Activated T-helper 9 cell treated with anti-CD3 and anti-CD28 coated beads, Interleukin-2, amount 50 U/mL, for 16 hours (primary cell): Measurements from ENCODE around the gene C1QTNF1.

Source experiments
- DNase-seq: peaks from one replicate; pipeline ENCODE4 v3.0.0-alpha.2; 2020; ENCODE audit warnings: low read depth

C1QTNF1 gene, protein sequence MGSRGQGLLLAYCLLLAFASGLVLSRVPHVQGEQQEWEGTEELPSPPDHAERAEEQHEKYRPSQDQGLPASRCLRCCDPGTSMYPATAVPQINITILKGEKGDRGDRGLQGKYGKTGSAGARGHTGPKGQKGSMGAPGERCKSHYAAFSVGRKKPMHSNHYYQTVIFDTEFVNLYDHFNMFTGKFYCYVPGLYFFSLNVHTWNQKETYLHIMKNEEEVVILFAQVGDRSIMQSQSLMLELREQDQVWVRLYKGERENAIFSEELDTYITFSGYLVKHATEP

DNA sequence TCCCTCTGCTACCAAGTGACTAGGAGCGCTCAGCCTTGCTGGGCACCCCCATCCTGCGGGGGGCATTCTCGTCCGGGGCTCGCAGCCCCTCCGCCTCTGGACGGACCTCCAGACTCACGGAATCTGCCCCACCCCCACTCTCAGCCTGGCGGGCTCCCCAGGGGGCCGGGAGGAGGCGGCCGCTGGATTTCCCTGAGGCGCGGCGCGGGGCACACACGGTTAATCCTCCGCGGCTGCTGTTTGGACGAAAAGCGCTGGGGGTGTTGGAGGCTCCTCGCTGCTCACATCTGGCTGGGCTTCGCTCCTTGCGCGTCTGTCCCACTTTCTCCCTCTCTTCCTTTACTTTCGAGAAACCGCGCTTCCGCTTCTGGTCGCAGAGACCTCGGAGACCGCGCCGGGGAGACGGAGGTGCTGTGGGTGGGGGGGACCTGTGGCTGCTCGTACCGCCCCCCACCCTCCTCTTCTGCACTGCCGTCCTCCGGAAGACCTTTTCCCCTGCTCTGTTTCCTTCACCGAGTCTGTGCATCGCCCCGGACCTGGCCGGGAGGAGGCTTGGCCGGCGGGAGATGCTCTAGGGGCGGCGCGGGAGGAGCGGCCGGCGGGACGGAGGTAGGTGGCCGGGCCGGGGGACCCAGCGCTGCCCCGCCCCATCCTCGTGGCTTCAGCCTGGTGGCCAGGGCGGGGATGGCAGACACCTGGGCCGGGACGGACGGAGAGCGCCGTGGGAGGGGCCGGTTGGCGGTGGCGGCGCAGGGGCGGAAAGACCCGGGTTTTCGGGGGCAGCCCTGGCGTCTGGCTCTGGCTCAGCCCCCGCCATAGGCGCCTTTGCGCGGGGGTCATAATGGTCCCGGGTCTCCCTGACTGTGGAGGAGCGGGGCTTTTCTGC lies at the start of gene C1QTNF1:
TSS of gene C1QTNF1 (plus strand) at position 284 of the 886 bp plus-strand sequence. CDS start 19,800 bp downstream, outside the sequence.
- no peak for DNase-seq

DNA sequence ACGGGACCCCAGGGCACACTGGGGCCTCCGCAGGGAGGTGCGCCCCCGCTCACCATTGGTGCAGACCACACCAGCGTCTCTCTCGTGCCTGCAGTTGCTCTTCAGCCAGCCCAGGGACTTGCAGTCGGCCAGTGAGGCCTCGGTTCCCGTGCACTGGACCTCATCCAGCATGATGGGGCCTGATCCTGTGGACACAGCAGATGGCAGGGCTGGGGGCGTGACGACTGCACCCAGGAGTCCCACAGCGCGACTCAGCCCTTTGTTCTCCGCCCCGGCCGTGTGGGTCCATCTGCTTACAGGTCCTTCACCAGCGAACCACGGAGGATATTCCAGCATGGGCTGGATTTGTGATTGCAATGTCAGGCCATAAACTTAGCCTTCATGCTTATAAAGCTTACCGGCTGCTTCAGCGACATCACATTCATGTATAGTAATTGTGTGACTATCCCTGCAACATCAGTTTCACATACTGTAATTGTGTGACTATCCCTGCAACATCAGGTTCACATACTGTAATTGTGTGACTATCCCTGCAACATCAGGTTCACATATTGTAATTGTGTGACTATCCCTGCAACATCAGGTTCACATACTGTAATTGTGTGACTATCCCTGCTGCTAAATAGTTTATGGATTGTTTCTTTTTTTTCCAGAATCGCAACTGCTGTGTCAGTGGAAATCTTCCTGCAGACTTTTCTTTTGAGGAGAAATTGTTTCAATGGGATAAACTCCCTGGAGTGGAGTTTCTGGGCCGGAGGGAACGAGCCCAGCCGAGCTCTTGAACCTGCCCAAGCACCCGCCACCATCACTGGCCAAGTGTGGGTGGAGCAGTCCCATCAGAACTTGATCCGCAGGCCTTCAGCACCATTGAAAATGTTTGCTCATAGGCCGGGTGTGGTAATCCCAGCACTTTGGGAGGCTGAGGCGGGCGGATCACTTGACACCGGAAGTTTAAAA lies 49.1 kb upstream of the C1QTNF1 start:
- DNase-seq, result no peak

DNA sequence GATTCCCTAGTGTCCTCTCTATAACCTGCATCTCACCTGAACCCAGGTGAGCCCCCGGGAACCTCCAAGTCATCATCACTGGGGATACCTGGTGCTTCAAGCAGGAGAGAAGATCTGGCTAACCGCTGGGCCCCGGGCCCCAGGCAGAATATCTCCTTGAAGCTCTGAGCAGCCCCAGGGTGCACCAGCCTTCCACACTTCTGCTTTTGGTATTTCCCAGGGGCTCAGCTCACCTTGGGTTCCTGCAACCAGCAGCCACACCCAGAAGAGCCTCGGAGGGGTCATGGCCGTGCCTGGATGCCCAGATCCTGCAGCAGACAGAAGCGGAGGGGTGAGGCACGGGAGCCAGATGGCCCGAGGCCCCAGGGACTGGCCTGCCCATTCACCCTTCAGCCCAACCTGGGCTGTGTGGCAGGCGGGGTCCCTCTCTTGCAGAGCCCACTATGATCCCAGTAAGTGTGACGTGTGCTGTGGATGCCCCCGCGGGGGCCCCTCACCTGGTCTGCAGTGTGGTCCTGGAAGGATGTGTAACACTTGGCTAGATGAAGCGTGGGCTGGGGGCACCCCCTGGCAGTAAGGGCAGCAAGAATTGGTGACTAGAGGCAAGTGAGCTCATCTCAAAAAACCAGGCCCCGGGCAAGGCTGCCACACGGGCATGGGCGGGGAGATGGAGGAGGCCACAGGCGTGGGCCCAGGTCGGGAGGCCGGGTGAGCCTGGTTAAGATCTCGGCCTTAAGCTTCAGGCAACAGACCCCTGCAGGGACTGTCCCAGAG lies 46.9 kb upstream of the C1QTNF1 start:
- no peak for DNase-seq

DNA sequence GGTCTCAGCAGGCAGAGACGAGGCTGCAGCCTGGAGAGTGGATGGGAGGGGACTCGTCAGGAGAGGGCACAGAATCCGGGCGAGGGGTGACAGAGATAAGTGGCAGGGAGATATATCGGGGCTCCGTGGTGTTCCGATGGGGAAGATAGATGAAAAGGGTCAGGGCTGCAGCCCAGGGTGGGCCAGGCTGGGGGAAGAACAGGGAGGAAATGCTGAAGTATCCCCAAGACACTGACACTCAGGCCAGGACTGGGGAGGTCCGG lies 46.4 kb upstream of the C1QTNF1 start:
- no peak for DNase-seq

DNA sequence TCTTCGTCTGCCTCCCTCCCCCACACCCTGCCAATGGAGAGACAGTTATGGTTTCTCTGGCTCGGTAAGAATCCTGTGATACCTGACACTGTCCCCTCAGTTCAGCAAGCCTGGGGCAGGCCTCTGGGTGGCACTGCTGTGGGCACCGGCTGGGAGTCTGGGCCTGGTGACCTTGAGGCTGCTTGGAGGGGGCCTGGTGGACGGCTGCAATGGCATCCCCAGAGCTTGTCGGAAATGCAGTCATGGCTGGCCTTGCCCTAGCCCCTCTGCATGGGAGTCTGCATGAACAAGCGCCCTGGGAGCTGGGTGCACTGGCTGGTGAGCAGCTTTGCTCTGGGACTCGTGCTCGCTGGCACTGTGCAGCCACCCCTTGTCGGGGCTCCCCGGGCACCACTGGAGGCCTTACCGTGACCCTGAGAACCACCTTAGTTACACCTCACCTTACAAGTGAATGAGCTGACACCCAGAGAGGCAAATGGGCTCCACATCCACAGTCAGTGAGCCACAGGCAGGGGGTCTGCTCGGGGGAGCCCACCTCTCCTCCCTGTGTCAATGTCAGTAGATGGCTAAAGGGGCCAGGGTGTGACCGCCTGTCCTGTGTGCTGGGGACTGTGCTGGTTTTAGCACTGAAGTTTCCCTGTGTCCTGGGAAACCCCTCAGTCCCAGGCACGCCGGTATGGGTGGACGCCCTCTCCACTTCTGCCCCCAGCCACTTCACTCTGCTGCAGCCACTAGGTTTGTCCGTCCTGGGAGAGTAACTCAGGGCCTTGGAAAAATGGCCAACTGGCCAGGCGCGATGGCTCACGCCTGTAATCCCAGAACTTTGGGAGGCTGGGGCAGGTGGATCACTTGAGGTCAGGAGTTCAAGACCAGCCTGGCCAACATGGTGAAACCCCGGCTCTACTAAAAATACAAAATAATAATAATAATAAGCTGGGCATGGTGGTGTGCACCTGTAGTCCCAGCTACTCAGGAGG lies 45.7 kb upstream of the C1QTNF1 start:
- no peak for DNase-seq

DNA sequence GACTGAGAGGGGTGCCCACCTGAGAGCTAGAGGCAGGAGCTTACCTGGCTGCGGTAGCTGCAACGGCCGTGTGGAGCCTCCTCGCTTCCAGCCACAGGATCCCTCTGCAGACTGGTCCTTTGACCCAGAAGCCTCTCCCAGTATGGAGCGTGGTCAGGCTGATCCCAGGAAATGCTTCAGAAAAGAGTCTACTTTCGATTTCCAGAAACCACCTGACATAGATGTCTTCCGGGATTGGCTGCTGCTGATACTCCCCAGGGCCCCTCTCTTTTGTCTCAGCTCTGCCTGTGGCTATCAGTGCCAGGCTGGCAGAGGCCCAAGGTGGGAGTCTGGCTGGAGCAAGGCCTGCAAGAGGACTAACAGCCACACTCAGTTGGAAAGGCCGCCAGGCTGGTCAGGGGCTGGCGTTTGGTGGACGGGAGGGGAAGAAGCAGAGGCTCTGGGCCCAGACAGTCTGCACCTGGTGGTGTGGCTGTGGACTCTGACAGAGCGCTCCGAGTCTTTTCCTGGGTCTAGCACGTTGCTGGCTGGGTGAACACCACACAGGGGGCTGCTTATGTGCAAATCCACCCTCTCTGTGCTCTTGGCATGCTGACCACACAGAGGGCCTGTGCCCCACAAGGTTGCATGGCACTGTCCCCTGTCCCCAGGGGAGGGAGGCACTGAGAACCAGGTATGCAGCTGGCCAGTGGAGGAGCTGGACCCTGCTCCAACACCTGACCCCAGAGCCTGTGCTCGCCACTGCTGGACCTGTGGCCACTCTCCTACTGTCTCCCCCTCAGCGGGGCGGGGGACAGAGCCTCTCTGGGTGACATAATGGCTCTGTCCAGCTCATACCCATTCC lies 44.0 kb upstream of the C1QTNF1 start, which contains the start of gene LGALS3BP:
TSS of gene LGALS3BP (minus strand) at position 144 of the 844 bp plus-strand sequence. CDS start 2,732 bp downstream, outside the sequence.
- DNase-seq, result no peak

DNA sequence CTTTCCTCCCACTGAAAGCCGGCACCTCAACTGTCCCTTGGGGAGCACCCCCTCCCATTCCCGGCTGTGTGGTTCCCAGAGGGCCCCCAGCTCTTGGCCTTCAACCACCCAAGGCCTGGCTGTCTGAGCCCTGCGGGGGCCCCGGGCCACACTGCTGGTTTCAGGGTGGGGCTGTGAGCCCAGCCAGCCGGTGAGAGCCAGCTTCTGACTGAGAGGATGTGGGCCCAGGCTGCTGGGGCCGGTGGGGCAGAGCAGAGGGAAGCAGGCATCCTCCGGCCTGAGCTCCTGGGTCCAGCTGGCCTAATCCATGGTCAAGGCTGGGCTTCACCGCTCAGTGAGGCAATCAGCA lies 43.4 kb upstream of the C1QTNF1 start:
- DNase-seq, result no peak

DNA sequence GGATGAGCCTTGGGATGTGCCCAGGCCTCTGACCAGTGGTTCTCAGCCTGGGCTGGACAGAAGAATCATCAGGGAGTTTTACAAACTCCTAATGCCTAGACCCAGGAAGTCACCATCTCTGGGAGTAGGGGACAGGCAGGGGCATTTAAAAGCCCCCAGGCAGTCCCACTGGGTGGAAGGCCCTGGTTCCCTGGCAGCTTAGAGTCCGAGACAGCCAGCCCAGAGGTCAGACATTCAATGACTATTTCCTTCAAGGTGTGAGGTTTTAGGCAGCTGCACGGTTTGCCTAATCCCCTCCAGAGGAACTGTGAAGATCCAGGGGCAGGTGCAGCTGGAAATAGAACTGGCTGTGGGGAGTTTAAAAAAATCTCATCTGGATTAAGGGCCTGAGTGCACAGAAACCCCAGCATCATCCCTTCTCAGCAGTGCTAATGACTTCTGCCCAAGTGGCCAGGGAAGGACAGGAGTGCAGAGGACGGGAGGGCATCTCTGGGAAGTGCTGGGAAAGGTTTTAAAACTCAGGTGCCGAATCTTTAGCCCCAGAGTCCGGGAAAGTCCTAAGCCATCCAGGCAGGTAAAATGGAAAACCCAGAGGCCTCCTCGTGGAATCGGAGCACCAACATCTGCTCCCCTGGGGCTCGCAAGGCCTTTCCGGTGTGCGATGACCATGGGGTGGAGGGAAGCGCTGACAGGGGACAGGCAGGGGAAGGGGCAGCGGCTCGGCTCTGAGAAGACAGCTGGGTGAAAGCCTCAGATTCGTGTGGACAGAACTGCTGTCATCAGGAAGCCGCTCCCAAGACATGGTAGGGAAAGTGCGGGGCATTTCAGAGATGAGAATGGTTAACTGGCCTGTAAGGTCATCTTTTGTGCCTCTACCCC lies 42.7 kb upstream of the C1QTNF1 start:
- DNase-seq, result no peak

DNA sequence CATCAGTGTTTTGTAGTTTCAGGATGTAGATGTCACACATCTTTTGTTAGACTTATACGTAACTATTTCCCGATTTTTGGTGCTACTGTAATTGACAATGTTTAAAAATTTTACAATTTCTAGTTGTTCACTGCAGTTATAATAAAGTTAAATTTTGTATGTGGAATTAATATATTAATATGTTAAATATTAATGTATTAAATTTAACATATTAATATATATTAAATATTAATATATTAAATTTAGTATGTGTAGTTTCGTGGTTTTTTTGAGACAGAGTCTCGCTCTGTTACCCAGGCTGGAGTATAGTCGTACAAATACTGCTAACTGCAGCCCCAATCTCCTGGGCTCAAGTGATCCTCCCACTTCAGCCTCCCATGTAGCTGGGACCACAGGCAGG lies 38.6 kb upstream of the C1QTNF1 start:
- DNase-seq, result no peak

DNA sequence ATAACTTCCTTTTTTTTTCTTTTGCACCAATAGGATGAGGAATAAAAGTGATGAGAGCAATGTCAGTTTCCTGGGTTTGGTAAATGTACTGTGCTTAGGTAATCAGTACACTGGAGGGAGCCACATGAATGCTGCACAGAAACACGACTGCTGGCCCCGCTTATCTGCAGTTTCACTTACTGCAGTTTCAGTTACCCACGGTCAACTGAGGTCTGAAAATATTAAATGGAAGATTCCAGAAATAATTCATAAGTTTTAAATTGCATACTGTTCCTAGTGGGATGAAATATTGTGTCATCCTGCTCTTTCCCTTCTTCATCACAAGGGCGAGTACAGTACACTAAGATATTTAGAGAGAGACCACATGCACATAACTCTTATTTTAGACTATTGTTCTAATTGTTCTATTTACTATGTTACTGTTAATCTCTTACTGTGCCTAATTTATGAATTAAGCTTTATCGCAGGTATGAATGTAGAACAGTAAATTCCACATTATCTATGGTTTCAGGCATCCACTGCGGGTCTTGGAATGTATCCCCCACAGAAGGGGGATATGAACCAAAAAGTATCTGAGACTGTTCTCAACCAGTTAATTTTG lies 37.8 kb upstream of the C1QTNF1 start:
- no peak for DNase-seq

DNA sequence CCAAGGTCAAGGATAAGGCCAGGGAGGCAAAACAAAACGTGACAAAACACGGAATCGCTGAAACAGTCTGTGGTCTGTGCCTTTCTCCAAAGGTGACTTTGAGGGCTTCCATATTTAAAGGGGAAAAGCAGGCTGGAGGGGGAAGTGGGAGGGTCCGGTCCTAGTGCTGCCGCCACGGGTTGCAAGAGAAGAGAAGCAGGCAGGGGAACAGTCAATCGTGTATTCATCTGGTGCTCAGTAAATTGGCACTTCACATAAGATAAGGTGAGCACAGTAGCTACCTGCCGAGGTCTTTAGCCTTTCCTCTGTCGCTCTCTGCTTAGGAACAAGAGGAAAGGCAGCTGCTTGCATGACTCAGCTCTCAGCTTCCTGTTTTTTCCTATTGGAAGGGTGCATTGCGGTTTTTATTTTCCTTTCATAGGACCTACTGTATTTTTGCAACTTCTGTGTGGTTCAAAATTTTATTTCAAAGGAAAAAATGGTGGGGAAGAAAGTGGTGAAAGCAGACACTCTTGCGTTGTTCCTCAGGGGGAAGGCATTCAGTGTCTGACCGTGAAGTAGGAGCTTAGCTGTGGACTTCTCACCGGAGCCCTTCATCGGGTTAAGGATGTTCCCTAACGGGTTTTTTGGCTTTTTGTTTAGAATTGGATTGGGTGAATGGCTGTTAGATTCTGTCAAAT lies 37.2 kb upstream of the C1QTNF1 start:
- DNase-seq, result no peak

DNA sequence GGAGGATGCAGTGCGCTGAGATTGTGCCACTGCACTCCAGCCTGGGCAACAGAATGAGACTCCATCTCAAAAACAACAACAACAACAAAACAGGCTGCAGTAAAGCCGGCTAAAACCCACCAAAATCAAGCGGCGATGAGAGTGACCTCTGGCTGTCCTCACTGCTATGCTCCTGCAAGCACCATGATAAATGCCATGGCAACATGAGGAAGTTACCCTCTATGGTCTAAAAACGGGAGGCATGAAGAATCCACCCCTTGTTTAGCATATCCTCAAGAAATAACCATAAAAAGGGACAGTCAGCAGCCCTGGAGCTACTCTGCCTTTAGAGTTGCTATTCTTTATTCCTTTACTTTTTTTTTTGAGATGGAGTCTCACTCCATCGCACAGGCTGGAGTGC lies 35.8 kb upstream of the C1QTNF1 start:
- DNase-seq, result no peak

DNA sequence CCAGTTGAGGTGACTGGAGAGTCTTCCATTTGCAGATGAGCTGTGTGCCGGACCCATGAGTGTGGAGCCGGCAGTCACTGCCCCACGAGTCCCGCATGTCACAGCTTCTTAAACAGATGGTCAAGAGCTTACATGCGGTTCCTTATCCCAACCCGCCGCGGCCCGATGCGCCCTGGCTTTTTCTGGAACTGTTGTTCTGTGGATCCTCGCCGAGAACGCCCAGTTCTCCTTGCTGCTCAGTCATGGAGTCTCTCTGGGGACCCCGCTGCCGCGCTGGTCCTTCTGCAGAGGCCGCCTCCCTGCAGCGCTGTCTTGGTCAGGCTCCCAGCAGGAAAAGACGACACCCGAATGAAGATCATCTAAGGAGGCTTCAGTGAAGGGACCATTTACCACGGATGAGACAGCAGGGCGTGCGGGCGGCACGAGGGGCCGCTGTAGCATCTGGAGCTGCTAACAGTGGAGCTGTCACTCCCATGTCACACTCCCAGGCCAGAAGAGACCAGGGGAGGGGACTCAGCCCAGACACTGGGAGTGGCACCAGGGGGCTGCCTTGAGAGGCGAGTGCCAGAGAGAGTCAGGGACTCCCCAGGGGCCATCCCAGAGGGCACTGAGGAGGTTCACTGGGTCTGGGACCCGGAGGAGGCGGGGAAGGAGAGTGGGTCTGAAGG lies 33.5 kb upstream of the C1QTNF1 start:
- no peak for DNase-seq

DNA sequence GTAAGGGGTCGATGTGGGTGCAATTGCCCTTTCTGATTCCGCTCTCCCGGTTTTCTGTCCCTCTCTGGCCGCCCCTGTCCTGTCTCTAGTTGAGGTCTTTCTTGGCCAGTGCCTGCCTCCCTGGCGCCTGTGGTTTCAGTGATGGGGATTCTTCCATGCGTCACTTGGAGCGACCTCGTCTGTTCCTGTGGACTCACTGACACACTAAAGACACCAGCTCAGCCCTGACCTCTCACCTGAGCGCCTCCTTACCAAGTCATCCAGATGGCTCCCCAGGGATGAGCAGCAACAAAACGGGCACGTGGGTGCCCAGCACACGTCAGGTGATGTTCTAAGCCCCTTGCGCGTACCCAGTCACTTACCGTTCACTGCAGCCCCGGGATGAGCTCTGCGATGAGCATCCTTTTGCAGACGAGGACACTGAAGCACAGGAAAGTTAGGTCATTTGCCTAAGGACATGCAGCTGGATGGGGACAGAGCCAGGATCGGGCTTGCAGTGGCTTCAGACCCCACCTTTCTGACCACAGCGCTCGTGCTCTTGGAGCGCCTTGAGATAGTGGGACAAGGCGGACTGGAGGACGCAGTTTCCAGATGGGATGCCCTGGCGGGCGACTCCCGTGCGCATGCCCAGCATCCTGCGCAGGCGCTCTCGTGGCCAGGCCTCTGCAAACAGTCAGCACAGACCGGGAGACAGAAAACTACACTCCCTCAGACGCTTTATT lies 32.8 kb upstream of the C1QTNF1 start:
- DNase-seq, result no peak

DNA sequence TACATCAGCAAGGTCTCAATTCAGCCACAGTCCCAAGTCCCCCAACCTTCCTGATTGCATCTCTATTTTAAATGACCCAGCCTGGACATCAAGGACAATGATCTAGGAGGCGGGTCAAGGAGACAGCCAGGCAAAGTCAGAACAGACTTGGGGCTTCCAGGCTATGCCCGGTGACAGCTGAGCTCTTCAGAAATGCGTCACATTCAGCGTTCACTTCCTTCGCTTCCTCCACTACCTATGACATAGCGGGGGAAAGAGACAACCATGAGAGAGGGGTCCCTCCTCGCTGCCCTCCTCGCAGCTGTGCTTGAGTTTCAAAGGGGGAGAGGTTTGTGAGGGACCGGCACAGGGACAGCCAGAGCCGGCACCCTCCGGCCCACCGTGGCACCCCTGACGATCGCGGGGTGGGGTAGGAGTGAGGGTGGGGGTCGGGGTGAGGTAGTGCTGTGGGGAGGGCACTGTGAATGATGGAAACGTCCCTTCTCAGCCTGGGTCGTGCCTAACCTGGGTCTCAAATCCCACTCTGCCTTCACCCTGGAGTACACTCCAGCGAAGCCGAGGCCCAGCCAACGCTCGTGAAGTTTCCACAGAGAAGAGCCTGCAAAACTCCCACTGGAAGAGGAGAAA lies 31.9 kb upstream of the C1QTNF1 start:
- DNase-seq, result no peak
